HCT116 (cell line): Measurements from ENCODE around the gene ZNF627. TPM values are rescaled to one million over a fixed set of nuclear protein-coding genes. Genes with fewer than 3 reads are reported as not detected.

ENCODE experiments used
- ATAC-seq: fragments of 200-7000 bp; cut with Tn5 transposase; 2 replicates; pipeline ENCODE4 v1.9.1; 2020; ENCODE audit warnings: mild to moderate bottlenecking, moderate library complexity
- BruUV-seq: library from RNA; stranded (reverse); fragments of 400-500 nt; replicated peaks from 2 replicates; lab custom pipeline; 2021; lab: Mats Ljungman, UMichigan
- CTCF ChIA-PET: fragments of 300-600 bp; sonication (Branson Sonifier 250); formaldehyde crosslinking; loops from one replicate; lab custom pipeline; 2021; ENCODE audit warnings: antibody characterized with exemption; lab: Charles Lee
- POLR2A ChIA-PET: fragments of 300-600, 350-600 bp; sonication (Branson Sonifier 250); formaldehyde crosslinking; loops from one replicate; lab custom pipeline; 2021; ENCODE audit warnings: antibody characterized with exemption; lab: Charles Lee
- RAD21 ChIA-PET, 2 experiments: fragments of 300-600 bp; sonication (Branson Sonifier 250); formaldehyde crosslinking; loops; one replicate each; lab custom pipeline; 2023; ENCODE audit warnings: low total read pairs in 2 of 2; ENCODE audit not compliant: uncharacterized antibody in 2 of 2, unreplicated experiment in 2 of 2, low non-redundant PET in 1 of 2; lab: Charles Lee
- DNase-seq: peaks from one replicate; pipeline ENCODE4 v3.0.0-alpha.2; 2010; ENCODE audit warnings: low read depth, low spot score
- H2AFZ ChIP-seq: fragments of 200-600 bp; shearing (Covaris generic), sonication (generic); 2 replicates; pipeline ENCODE4 v1.6.1; 2017; ENCODE audit warnings: low read depth, mixed run types, mixed read lengths, antibody characterized with exemption, low read length; ENCODE audit not compliant: poor library complexity, severe bottlenecking
- H3K27ac ChIP-seq: 2 replicates; pipeline ENCODE4 v1.5.1; 2012; ENCODE audit warnings: low read depth, low read length
- H3K27me3 ChIP-seq: fragments of 200-600 bp; sonication (generic); 2 replicates; pipeline ENCODE4 v1.6.1; 2016; ENCODE audit warnings: mixed run types, low read length, mixed read lengths; ENCODE audit not compliant: insufficient read depth
- H3K36me3 ChIP-seq, 2 experiments: fragments of 200-500 bp in 1 of 2; fragments of 200-600 bp in 1 of 2; sonication (Bioruptor generic) in 1 of 2; sonication (generic) in 1 of 2; 2 replicates each; pipeline versions ENCODE4 v1.5.1 to v1.6.1; 2014 to 2016; ENCODE audit warnings: low read length in 2 of 2, inconsistent platforms in 1 of 2, mixed read lengths in 1 of 2, mixed run types in 1 of 2; ENCODE audit not compliant: insufficient read depth in 2 of 2, control insufficient read depth in 1 of 2
- H3K4me1 ChIP-seq, 2 experiments: fragments of 200-600 bp in 1 of 2; sonication (generic) in 1 of 2; 2 replicates each; pipeline versions ENCODE4 v1.5.1 to v1.6.1; 2012 to 2017; ENCODE audit warnings: low read length in 2 of 2, inconsistent platforms in 1 of 2, mild to moderate bottlenecking in 1 of 2, mixed read lengths in 1 of 2, mixed run types in 1 of 2, moderate library complexity in 1 of 2; ENCODE audit not compliant: insufficient read depth in 2 of 2, control insufficient read depth in 1 of 2
- H3K4me2 ChIP-seq: fragments of 200-600 bp; sonication (generic); 2 replicates; pipeline ENCODE4 v1.6.1; 2017; ENCODE audit warnings: mixed run types, low read length, mixed read lengths
- H3K4me3 ChIP-seq, 2 experiments: fragments of 200-600 bp in 1 of 2; sonication (generic) in 1 of 2; replicated peaks in 1 of 2; 2 replicates each; pipeline ENCODE4 v1.5.1; 2011 to 2016; ENCODE audit warnings: low read length in 2 of 2, control low read depth in 1 of 2, low read depth in 1 of 2, mild to moderate bottlenecking in 1 of 2, mixed read lengths in 1 of 2, mixed run types in 1 of 2
- H3K79me2 ChIP-seq: fragments of 200-600 bp; sonication (generic); 2 replicates; pipeline ENCODE4 v1.6.1; 2017; ENCODE audit warnings: mild to moderate bottlenecking, mixed run types, low read length, moderate library complexity, mixed read lengths; ENCODE audit not compliant: insufficient read depth
- H3K9ac ChIP-seq: fragments of 200-600 bp; sonication (generic); 2 replicates; pipeline ENCODE4 v1.6.1; 2016; ENCODE audit warnings: low read length, mixed read lengths
- H3K9me2 ChIP-seq: fragments of 200-600 bp; sonication (generic), shearing (Covaris generic); 2 replicates; pipeline ENCODE4 v1.6.1; 2017; ENCODE audit warnings: mixed run types, mild to moderate bottlenecking, moderate library complexity; ENCODE audit not compliant: insufficient read depth
- H3K9me3 ChIP-seq, 2 experiments: fragments of 200-500 bp in 1 of 2; fragments of 200-600 bp in 1 of 2; sonication (Bioruptor generic) in 1 of 2; sonication (generic) in 1 of 2; 2 replicates each; pipeline ENCODE4 v1.6.1; 2014 to 2017; ENCODE audit warnings: low read length in 2 of 2, mixed read lengths in 2 of 2, inconsistent platforms in 1 of 2, low read depth in 1 of 2, mild to moderate bottlenecking in 1 of 2, mixed run types in 1 of 2, moderate library complexity in 1 of 2; ENCODE audit not compliant: control insufficient read depth in 1 of 2, insufficient read depth in 1 of 2
- H4K20me1 ChIP-seq: fragments of 200-600 bp; sonication (generic), shearing (Covaris generic); 2 replicates; pipeline ENCODE4 v1.6.1; 2017; ENCODE audit warnings: mixed run types, mild to moderate bottlenecking, moderate library complexity; ENCODE audit not compliant: insufficient read depth
- CBX3 ChIP-seq: IDR thresholded peaks from 2 replicates; pipeline ENCODE4 v1.6.1; 2012; ENCODE audit warnings: low read depth
- EGR1 ChIP-seq: IDR thresholded peaks from 2 replicates; pipeline ENCODE4 v1.6.1; 2012; ENCODE audit warnings: low read depth
- EZH2 ChIP-seq: fragments of 200-600 bp; sonication (generic); IDR thresholded peaks from 2 replicates; pipeline ENCODE4 v1.6.1; 2017; ENCODE audit warnings: antibody characterized with exemption, mixed run types
- EZH2phosphoT487 ChIP-seq: fragments of 200-600 bp; IDR thresholded peaks from 2 replicates; pipeline ENCODE4 v1.6.1; 2018; ENCODE audit warnings: antibody characterized with exemption, borderline replicate concordance
- JUND ChIP-seq: IDR thresholded peaks from 2 replicates; pipeline ENCODE4 v1.6.1; 2012
- POLR2A ChIP-seq: IDR thresholded peaks from 2 replicates; pipeline ENCODE4 v1.7.0; 2011; ENCODE audit warnings: borderline replicate concordance; ENCODE audit not compliant: insufficient read depth, insufficient read length; ENCODE audit errors: extremely low read depth
- POLR2AphosphoS5 ChIP-seq: IDR thresholded peaks from 2 replicates; pipeline ENCODE4 v1.6.1; 2011; ENCODE audit warnings: mild to moderate bottlenecking, low read depth, low read length, moderate library complexity
- RAD21 ChIP-seq: IDR thresholded peaks from 2 replicates; pipeline ENCODE4 v1.6.1; 2012; ENCODE audit warnings: low read depth, mild to moderate bottlenecking
- SIN3A ChIP-seq: IDR thresholded peaks from 2 replicates; pipeline ENCODE4 v1.6.1; 2012; ENCODE audit warnings: low read depth
- SP1 ChIP-seq: IDR thresholded peaks from 2 replicates; pipeline ENCODE4 v1.6.1; 2012; ENCODE audit warnings: low read depth
- TCF7L2 ChIP-seq: IDR thresholded peaks from 2 replicates; pipeline ENCODE4 v1.7.0; 2011; ENCODE audit warnings: borderline replicate concordance, inconsistent platforms; ENCODE audit not compliant: insufficient read depth, insufficient read length; ENCODE audit errors: extremely low read depth
- YY1 ChIP-seq: IDR thresholded peaks from 2 replicates; pipeline ENCODE4 v1.6.1; 2011; ENCODE audit warnings: low read length, low read depth, moderate library complexity, mild to moderate bottlenecking; ENCODE audit not compliant: insufficient replicate concordance; ENCODE audit errors: extremely low read depth
- ZFX ChIP-seq: fragments of 450-650 bp; IDR thresholded peaks from 2 replicates; pipeline ENCODE4 v1.6.1; 2017
- ZNF274 ChIP-seq: fragments of 200-500 bp; sonication (Bioruptor generic); IDR thresholded peaks from 2 replicates; pipeline ENCODE4 v1.6.1; 2014; ENCODE audit warnings: mild to moderate bottlenecking, low read depth, low read length, inconsistent platforms
- intact Hi-C: fragments of 100-400 bp; cut with micrococcal nuclease; formaldehyde crosslinking; loops from 2 replicates; pipeline ENCODE4 v1.10.0; 2022
- total RNA-seq: library from RNA; stranded (reverse); gene quantifications from one replicate; pipeline ENCODE4 v1.2.1, GENCODE V29; 2021; ENCODE audit not compliant: unreplicated experiment
- TF ChIP-seq, protein P1 (sequence below): IDR thresholded peaks from 2 replicates; pipeline ENCODE4 v1.6.1; 2012
- TF ChIP-seq, protein P2 (sequence below): IDR thresholded peaks from 2 replicates; pipeline ENCODE4 v1.6.1; 2012; ENCODE audit warnings: low read depth
- TF ChIP-seq, protein P3 (sequence below), 3 experiments: fragments of 200-600 bp in 1 of 3; sonication (generic) in 1 of 3; IDR thresholded peaks in 2 of 3; conservative IDR thresholded peaks in 1 of 3; 2 replicates each; pipeline ENCODE4 v1.5.1; 2012 to 2017; ENCODE audit warnings: low read depth in 2 of 3, low read length in 2 of 3, antibody characterized with exemption in 1 of 3, borderline replicate concordance in 1 of 3, control low read depth in 1 of 3, mild to moderate bottlenecking in 1 of 3, mixed read lengths in 1 of 3, mixed run types in 1 of 3, moderate library complexity in 1 of 3; ENCODE audit not compliant: insufficient read depth in 1 of 3

Gene ZNF627
- total RNA-seq, 1 experiment from 2014 or later: 14.8 TPM

DNA sequence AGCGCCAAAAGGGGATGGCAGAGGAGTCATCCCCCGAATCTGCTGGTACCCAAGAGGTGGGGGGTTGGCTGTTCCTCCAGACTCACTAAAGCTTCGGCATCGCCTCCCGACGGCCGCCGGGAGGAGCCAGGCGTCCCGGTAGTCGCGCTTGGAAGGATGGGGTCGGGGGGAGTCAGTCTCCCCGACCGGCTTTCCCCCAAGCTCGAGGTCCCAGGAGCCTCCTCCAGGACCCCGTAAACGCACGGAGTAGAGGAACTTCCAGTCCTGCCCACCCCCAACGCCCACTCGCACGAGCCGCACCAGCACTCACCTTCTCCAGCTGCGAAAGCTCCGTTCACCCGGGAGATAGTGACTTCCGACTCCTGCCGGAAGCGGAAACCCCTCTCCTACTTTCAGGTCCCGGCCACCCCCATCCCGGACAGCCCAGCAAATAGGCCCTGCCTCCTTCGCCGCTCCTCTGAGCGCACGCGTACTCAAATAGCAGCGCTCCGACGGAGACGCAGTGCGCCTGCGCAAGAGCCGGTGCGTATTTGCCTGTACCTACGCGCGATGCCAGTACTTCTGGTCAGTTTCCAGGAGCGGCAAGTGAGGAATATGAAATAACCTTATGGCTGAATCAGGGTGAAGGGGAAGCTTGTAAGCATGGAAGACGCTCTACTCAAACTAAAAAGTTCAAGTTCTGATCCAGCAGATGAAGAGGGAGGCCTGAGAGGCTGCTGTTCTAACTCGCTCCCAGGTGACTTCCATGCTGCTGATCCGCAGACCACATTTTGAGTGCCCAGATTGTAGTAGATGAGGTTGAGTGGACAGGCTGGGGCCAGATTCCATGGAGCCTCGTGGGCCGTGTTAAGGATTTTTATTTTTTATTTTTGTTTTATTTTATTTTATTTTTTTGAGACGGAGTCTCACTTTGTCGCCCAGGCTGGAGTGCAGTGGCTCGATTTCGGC lies 38.1 kb upstream of the ZNF627 start, which contains the start of gene ELOF1:
Gene ELOF1, minus strand, starts transcription at position 350 of the 948 bp plus-strand sequence. CDS start 4,883 bp downstream, outside the sequence.
- intact Hi-C loops: loop anchor here (5.0 kb wide), 1 partner anchor 428 kb away; no protein-coding TSS in a partner anchor
- peak; percentile 94 for ATAC-seq
- peak within 1 kb of the TSS; percentile 85 to 94 for H3K4me3 ChIP-seq
- TSS peak; percentile 95 for BruUV-seq
- peak within 1 kb of the TSS; percentile 84 for H3K4me2 ChIP-seq
- no peaks in the 10 kb centered on the region for H4K20me1 ChIP-seq
- POLR2A ChIA-PET: interaction anchor here (0.9 to 1.3 kb wide), 9 partner anchors 10 to 181 kb away, joined by 3 to 9 read pairs (median 3); partner anchors contain the start of genes ECSIT and RGL3
- no peak for TF ChIP-seq EZH2
- TF ChIP-seq YY1: no peak
- TF ChIP-seq, protein P1, sequence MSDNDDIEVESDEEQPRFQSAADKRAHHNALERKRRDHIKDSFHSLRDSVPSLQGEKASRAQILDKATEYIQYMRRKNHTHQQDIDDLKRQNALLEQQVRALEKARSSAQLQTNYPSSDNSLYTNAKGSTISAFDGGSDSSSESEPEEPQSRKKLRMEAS: peak; percentile 43; the same call in 1 of the 2 replicates
- no peak for TF ChIP-seq EZH2phosphoT487
- TF ChIP-seq ZNF274: no peak
- TF ChIP-seq, protein P2, sequence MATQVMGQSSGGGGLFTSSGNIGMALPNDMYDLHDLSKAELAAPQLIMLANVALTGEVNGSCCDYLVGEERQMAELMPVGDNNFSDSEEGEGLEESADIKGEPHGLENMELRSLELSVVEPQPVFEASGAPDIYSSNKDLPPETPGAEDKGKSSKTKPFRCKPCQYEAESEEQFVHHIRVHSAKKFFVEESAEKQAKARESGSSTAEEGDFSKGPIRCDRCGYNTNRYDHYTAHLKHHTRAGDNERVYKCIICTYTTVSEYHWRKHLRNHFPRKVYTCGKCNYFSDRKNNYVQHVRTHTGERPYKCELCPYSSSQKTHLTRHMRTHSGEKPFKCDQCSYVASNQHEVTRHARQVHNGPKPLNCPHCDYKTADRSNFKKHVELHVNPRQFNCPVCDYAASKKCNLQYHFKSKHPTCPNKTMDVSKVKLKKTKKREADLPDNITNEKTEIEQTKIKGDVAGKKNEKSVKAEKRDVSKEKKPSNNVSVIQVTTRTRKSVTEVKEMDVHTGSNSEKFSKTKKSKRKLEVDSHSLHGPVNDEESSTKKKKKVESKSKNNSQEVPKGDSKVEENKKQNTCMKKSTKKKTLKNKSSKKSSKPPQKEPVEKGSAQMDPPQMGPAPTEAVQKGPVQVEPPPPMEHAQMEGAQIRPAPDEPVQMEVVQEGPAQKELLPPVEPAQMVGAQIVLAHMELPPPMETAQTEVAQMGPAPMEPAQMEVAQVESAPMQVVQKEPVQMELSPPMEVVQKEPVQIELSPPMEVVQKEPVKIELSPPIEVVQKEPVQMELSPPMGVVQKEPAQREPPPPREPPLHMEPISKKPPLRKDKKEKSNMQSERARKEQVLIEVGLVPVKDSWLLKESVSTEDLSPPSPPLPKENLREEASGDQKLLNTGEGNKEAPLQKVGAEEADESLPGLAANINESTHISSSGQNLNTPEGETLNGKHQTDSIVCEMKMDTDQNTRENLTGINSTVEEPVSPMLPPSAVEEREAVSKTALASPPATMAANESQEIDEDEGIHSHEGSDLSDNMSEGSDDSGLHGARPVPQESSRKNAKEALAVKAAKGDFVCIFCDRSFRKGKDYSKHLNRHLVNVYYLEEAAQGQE: no peak
- TF ChIP-seq RAD21: no peak
- peak; percentile 28 for TF ChIP-seq TCF7L2
- TF ChIP-seq JUND: no peak
- TF ChIP-seq ZFX: 0 out of 2 replicates have a peak, but pooled peaks have one; percentile 9
- peak; percentile 81 for TF ChIP-seq EGR1
- TF ChIP-seq SIN3A: peak; percentile 85
- TF ChIP-seq POLR2A: peak; percentile 92
- no peak for TF ChIP-seq CBX3
- TF ChIP-seq SP1: no peak
- TF ChIP-seq, protein P3, sequence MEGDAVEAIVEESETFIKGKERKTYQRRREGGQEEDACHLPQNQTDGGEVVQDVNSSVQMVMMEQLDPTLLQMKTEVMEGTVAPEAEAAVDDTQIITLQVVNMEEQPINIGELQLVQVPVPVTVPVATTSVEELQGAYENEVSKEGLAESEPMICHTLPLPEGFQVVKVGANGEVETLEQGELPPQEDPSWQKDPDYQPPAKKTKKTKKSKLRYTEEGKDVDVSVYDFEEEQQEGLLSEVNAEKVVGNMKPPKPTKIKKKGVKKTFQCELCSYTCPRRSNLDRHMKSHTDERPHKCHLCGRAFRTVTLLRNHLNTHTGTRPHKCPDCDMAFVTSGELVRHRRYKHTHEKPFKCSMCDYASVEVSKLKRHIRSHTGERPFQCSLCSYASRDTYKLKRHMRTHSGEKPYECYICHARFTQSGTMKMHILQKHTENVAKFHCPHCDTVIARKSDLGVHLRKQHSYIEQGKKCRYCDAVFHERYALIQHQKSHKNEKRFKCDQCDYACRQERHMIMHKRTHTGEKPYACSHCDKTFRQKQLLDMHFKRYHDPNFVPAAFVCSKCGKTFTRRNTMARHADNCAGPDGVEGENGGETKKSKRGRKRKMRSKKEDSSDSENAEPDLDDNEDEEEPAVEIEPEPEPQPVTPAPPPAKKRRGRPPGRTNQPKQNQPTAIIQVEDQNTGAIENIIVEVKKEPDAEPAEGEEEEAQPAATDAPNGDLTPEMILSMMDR (IDR thresholded peaks at IDR 0.05 in 2 of 3, conservative IDR thresholded peaks at IDR 0.05 in 1 of 3; ENCODE audit: borderline replicate concordance in 1 of 3, insufficient read depth in 1 of 3, low read depth in 2 of 3, low read length in 2 of 3): peak in 2 of 3 experiments; percentile 7 to 28; a peak in 1 of 6 replicates
- peak; percentile 94 for TF ChIP-seq POLR2AphosphoS5
- TF ChIP-seq, all 23 proteins: peak for 8
- ChIA-PET CTCF (interaction anchor here (0.7 to 1.9 kb wide), 7 partner anchors 12 to 124 kb away, joined by 3 to 8 read pairs (median 4); partner anchors contain the start of genes ECSIT, ODAD3 and PRKCSH), RAD21 (interaction anchor here in 1 of 2 experiments (0.7 kb wide), 1 partner anchor 8 kb away, joined by 4 read pairs; no protein-coding TSS in a partner anchor)
- H3K9me2 ChIP-seq: no peaks in the 10 kb centered on the region
- H3K4me1 ChIP-seq: peaks cover 0 to 17% of the 10 kb centered on the region in 2 experiments; a peak in 2 of 4 replicates
- H3K36me3 ChIP-seq: peaks cover 5 to 15% of the 10 kb centered on the region in 2 experiments; a peak in 2 of 4 replicates
- H3K9me3 ChIP-seq: no peaks in the 10 kb centered on the region
- DNase-seq: peak; percentile 97
- H3K79me2 ChIP-seq: peaks cover 49% of the 10 kb centered on the region
- H3K27me3 ChIP-seq: no peaks in the 10 kb centered on the region
- peak within 1 kb of the TSS; percentile 57 for H3K27ac ChIP-seq
- peak within 1 kb of the TSS; percentile 85 for H2AFZ ChIP-seq
- H3K9ac ChIP-seq: peak within 1 kb of the TSS; percentile 78
